HCT116 (cell line): ENCODE measurements around the gene NUP188. TPM values are rescaled to one million over a fixed set of nuclear protein-coding genes. Genes with fewer than 3 reads are reported as not detected.
A peak's percentile ranks its signal among the peaks of the same experiment; 100 is the strongest.

Source experiments
- ATAC-seq: fragments of 200-7000 bp; cut with Tn5 transposase; 2 replicates; pipeline ENCODE4 v1.9.1; 2020; ENCODE audit warnings: mild to moderate bottlenecking, moderate library complexity
- BruUV-seq: library from RNA; stranded (reverse); fragments of 400-500 nt; replicated peaks from 2 replicates; lab custom pipeline; 2021; lab: Mats Ljungman, UMichigan
- CTCF ChIA-PET: fragments of 300-600 bp; sonication (Branson Sonifier 250); formaldehyde crosslinking; loops from one replicate; lab custom pipeline; 2021; ENCODE audit warnings: antibody characterized with exemption; lab: Charles Lee
- POLR2A ChIA-PET: fragments of 300-600, 350-600 bp; sonication (Branson Sonifier 250); formaldehyde crosslinking; loops from one replicate; lab custom pipeline; 2021; ENCODE audit warnings: antibody characterized with exemption; lab: Charles Lee
- RAD21 ChIA-PET, 2 experiments: fragments of 300-600 bp; sonication (Branson Sonifier 250); formaldehyde crosslinking; loops; one replicate each; lab custom pipeline; 2023; ENCODE audit warnings: low total read pairs in 2 of 2; ENCODE audit not compliant: uncharacterized antibody in 2 of 2, unreplicated experiment in 2 of 2, low non-redundant PET in 1 of 2; lab: Charles Lee
- DNase-seq: peaks from one replicate; pipeline ENCODE4 v3.0.0-alpha.2; 2010; ENCODE audit warnings: low read depth, low spot score
- H2AFZ ChIP-seq: fragments of 200-600 bp; shearing (Covaris generic), sonication (generic); 2 replicates; pipeline ENCODE4 v1.6.1; 2017; ENCODE audit warnings: low read depth, mixed run types, mixed read lengths, antibody characterized with exemption, low read length; ENCODE audit not compliant: poor library complexity, severe bottlenecking
- H3K27ac ChIP-seq: 2 replicates; pipeline ENCODE4 v1.5.1; 2012; ENCODE audit warnings: low read depth, low read length
- H3K27me3 ChIP-seq: fragments of 200-600 bp; sonication (generic); 2 replicates; pipeline ENCODE4 v1.6.1; 2016; ENCODE audit warnings: mixed run types, low read length, mixed read lengths; ENCODE audit not compliant: insufficient read depth
- H3K36me3 ChIP-seq, 2 experiments: fragments of 200-500 bp in 1 of 2; fragments of 200-600 bp in 1 of 2; sonication (Bioruptor generic) in 1 of 2; sonication (generic) in 1 of 2; 2 replicates each; pipeline versions ENCODE4 v1.5.1 to v1.6.1; 2014 to 2016; ENCODE audit warnings: low read length in 2 of 2, inconsistent platforms in 1 of 2, mixed read lengths in 1 of 2, mixed run types in 1 of 2; ENCODE audit not compliant: insufficient read depth in 2 of 2, control insufficient read depth in 1 of 2
- H3K4me1 ChIP-seq, 2 experiments: fragments of 200-600 bp in 1 of 2; sonication (generic) in 1 of 2; 2 replicates each; pipeline versions ENCODE4 v1.5.1 to v1.6.1; 2012 to 2017; ENCODE audit warnings: low read length in 2 of 2, inconsistent platforms in 1 of 2, mild to moderate bottlenecking in 1 of 2, mixed read lengths in 1 of 2, mixed run types in 1 of 2, moderate library complexity in 1 of 2; ENCODE audit not compliant: insufficient read depth in 2 of 2, control insufficient read depth in 1 of 2
- H3K4me2 ChIP-seq: fragments of 200-600 bp; sonication (generic); 2 replicates; pipeline ENCODE4 v1.6.1; 2017; ENCODE audit warnings: mixed run types, low read length, mixed read lengths
- H3K4me3 ChIP-seq, 2 experiments: fragments of 200-600 bp in 1 of 2; sonication (generic) in 1 of 2; replicated peaks in 1 of 2; 2 replicates each; pipeline ENCODE4 v1.5.1; 2011 to 2016; ENCODE audit warnings: low read length in 2 of 2, control low read depth in 1 of 2, low read depth in 1 of 2, mild to moderate bottlenecking in 1 of 2, mixed read lengths in 1 of 2, mixed run types in 1 of 2
- H3K79me2 ChIP-seq: fragments of 200-600 bp; sonication (generic); 2 replicates; pipeline ENCODE4 v1.6.1; 2017; ENCODE audit warnings: mild to moderate bottlenecking, mixed run types, low read length, moderate library complexity, mixed read lengths; ENCODE audit not compliant: insufficient read depth
- H3K9ac ChIP-seq: fragments of 200-600 bp; sonication (generic); 2 replicates; pipeline ENCODE4 v1.6.1; 2016; ENCODE audit warnings: low read length, mixed read lengths
- H3K9me2 ChIP-seq: fragments of 200-600 bp; sonication (generic), shearing (Covaris generic); 2 replicates; pipeline ENCODE4 v1.6.1; 2017; ENCODE audit warnings: mixed run types, mild to moderate bottlenecking, moderate library complexity; ENCODE audit not compliant: insufficient read depth
- H3K9me3 ChIP-seq, 2 experiments: fragments of 200-500 bp in 1 of 2; fragments of 200-600 bp in 1 of 2; sonication (Bioruptor generic) in 1 of 2; sonication (generic) in 1 of 2; 2 replicates each; pipeline ENCODE4 v1.6.1; 2014 to 2017; ENCODE audit warnings: low read length in 2 of 2, mixed read lengths in 2 of 2, inconsistent platforms in 1 of 2, low read depth in 1 of 2, mild to moderate bottlenecking in 1 of 2, mixed run types in 1 of 2, moderate library complexity in 1 of 2; ENCODE audit not compliant: control insufficient read depth in 1 of 2, insufficient read depth in 1 of 2
- H4K20me1 ChIP-seq: fragments of 200-600 bp; sonication (generic), shearing (Covaris generic); 2 replicates; pipeline ENCODE4 v1.6.1; 2017; ENCODE audit warnings: mixed run types, mild to moderate bottlenecking, moderate library complexity; ENCODE audit not compliant: insufficient read depth
- CBX3 ChIP-seq: IDR thresholded peaks from 2 replicates; pipeline ENCODE4 v1.6.1; 2012; ENCODE audit warnings: low read depth
- EGR1 ChIP-seq: IDR thresholded peaks from 2 replicates; pipeline ENCODE4 v1.6.1; 2012; ENCODE audit warnings: low read depth
- ELF1 ChIP-seq: IDR thresholded peaks from 2 replicates; pipeline ENCODE4 v1.6.1; 2012; ENCODE audit warnings: low read depth, borderline replicate concordance
- EZH2phosphoT487 ChIP-seq: fragments of 200-600 bp; IDR thresholded peaks from 2 replicates; pipeline ENCODE4 v1.6.1; 2018; ENCODE audit warnings: antibody characterized with exemption, borderline replicate concordance
- FOSL1 ChIP-seq: IDR thresholded peaks from 2 replicates; pipeline ENCODE4 v1.6.1; 2012; ENCODE audit warnings: low read depth
- POLR2AphosphoS5 ChIP-seq: IDR thresholded peaks from 2 replicates; pipeline ENCODE4 v1.6.1; 2011; ENCODE audit warnings: mild to moderate bottlenecking, low read depth, low read length, moderate library complexity
- SP1 ChIP-seq: IDR thresholded peaks from 2 replicates; pipeline ENCODE4 v1.6.1; 2012; ENCODE audit warnings: low read depth
- intact Hi-C: fragments of 100-400 bp; cut with micrococcal nuclease; formaldehyde crosslinking; loops from 2 replicates; pipeline ENCODE4 v1.10.0; 2022
- total RNA-seq: library from RNA; stranded (reverse); gene quantifications from one replicate; pipeline ENCODE4 v1.2.1, GENCODE V29; 2021; ENCODE audit not compliant: unreplicated experiment
- TF ChIP-seq, protein P1 (sequence below), 3 experiments: fragments of 200-600 bp in 1 of 3; sonication (generic) in 1 of 3; IDR thresholded peaks in 2 of 3; conservative IDR thresholded peaks in 1 of 3; 2 replicates each; pipeline ENCODE4 v1.5.1; 2012 to 2017; ENCODE audit warnings: low read depth in 2 of 3, low read length in 2 of 3, antibody characterized with exemption in 1 of 3, borderline replicate concordance in 1 of 3, control low read depth in 1 of 3, mild to moderate bottlenecking in 1 of 3, mixed read lengths in 1 of 3, mixed run types in 1 of 3, moderate library complexity in 1 of 3; ENCODE audit not compliant: insufficient read depth in 1 of 3
- TF ChIP-seq, protein P2 (sequence below): IDR thresholded peaks from 2 replicates; pipeline ENCODE4 v1.6.1; 2012

Gene NUP188
- total RNA-seq, 1 experiment from 2014 or later, result 115 TPM

DNA sequence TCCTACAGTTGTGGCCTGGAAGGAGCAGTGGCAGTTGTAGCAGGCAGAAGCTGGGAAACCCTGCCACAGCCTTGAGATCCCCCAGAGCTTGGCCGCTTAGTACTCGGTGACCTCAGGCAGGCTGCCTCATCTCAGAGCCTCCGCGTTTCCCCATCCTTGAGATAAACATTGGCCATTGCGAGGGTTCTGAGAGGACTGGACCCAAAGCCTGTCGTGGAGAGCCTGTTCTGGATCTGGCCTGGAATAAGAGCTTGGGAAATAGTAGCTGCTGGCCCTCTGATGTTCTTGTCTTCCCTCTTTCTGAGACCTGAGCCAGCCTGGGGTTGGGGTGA, 90.2 kb downstream of the NUP188 start:
- CTCF ChIA-PET, result interaction anchor here (1.7 kb wide), 1 partner anchor 10 kb away, joined by 7 read pairs; the partner anchor contains the start of gene SH3GLB2
- ATAC-seq (no peak), DNase-seq (no peak)
- POLR2A ChIA-PET, result no interaction called here
- no peaks in the 10 kb centered on the region for H4K20me1 ChIP-seq
- RAD21 ChIA-PET, result no interaction called here
- H3K36me3 ChIP-seq, result peaks cover 0 to 4% of the 10 kb centered on the region in 2 experiments; a peak in 1 of 4 replicates
- intact Hi-C loops, result no loop called here
- H3K9me2 ChIP-seq, result no peaks in the 10 kb centered on the region
- peaks cover 9 to 20% of the 10 kb centered on the region in 2 experiments; a peak in 2 of 4 replicates for H3K4me1 ChIP-seq
- H3K4me3 ChIP-seq, result peak overlapping the region; percentile 96 to 99; a peak in 3 of 4 replicates
- BruUV-seq, result no TSS peak
- H3K9ac ChIP-seq, result peak overlapping the region; percentile 89; the same call in 1 of the 2 replicates
- no peak overlapping the region for H3K27ac ChIP-seq
- H3K27me3 ChIP-seq, result no peaks in the 10 kb centered on the region
- TF ChIP-seq ELF1 (no peak), SP1 (no peak), POLR2AphosphoS5 (no peak), EGR1 (no peak), FOSL1 (no peak), CBX3 (no peak), EZH2phosphoT487 (no peak)
- TF ChIP-seq, protein P1, sequence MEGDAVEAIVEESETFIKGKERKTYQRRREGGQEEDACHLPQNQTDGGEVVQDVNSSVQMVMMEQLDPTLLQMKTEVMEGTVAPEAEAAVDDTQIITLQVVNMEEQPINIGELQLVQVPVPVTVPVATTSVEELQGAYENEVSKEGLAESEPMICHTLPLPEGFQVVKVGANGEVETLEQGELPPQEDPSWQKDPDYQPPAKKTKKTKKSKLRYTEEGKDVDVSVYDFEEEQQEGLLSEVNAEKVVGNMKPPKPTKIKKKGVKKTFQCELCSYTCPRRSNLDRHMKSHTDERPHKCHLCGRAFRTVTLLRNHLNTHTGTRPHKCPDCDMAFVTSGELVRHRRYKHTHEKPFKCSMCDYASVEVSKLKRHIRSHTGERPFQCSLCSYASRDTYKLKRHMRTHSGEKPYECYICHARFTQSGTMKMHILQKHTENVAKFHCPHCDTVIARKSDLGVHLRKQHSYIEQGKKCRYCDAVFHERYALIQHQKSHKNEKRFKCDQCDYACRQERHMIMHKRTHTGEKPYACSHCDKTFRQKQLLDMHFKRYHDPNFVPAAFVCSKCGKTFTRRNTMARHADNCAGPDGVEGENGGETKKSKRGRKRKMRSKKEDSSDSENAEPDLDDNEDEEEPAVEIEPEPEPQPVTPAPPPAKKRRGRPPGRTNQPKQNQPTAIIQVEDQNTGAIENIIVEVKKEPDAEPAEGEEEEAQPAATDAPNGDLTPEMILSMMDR (IDR thresholded peaks at IDR 0.05 in 2 of 3, conservative IDR thresholded peaks at IDR 0.05 in 1 of 3; ENCODE audit: borderline replicate concordance in 1 of 3, insufficient read depth in 1 of 3, low read depth in 2 of 3, low read length in 2 of 3), result no peak
- TF ChIP-seq, protein P2, sequence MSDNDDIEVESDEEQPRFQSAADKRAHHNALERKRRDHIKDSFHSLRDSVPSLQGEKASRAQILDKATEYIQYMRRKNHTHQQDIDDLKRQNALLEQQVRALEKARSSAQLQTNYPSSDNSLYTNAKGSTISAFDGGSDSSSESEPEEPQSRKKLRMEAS, result no peak
- H3K79me2 ChIP-seq, result peaks cover 5% of the 10 kb centered on the region; the same call in 1 of the 2 replicates
- H3K4me2 ChIP-seq, result peak overlapping the region; percentile 83
- H3K9me3 ChIP-seq, result no peaks in the 10 kb centered on the region
- no peak overlapping the region for H2AFZ ChIP-seq
